CD4-positive, alpha-beta T cell (primary cell): ENCODE data around the gene RBM19. TPM values are rescaled to one million over a fixed set of nuclear protein-coding genes. Genes with fewer than 3 reads are reported as not detected.

Source experiments
- ATAC-seq: fragments of 200-7000 bp; cut with Tn5 transposase; one replicate; pipeline ENCODE4 v1.10.0; 2022; ENCODE audit warnings: mild to moderate bottlenecking; ENCODE audit not compliant: poor library complexity
- CTCF ChIA-PET: fragments of 350-600 bp; sonication (Branson Sonifier 250); formaldehyde crosslinking; loops from one replicate; lab custom pipeline; 2021; ENCODE audit warnings: antibody characterized with exemption, inconsistent platforms; lab: Charles Lee
- POLR2A ChIA-PET: fragments of 350-600 bp; sonication (Branson Sonifier 250); formaldehyde crosslinking; loops from one replicate; lab custom pipeline; 2021; ENCODE audit warnings: antibody characterized with exemption, inconsistent platforms; lab: Charles Lee
- DNase-seq, 14 experiments: peaks; one replicate each; pipeline ENCODE4 v3.0.0-alpha.2; 2013 to 2020; ENCODE audit warnings: mixed read lengths in 2 of 14
- H3K27ac ChIP-seq, 2 donors: one replicate each; pipeline versions ENCODE4 v1.5.1 to v1.7.0; 2013; ENCODE audit warnings: low read length in 2 of 2, low read depth in 1 of 2, mild to moderate bottlenecking in 1 of 2
- H3K27me3 ChIP-seq, 2 experiments: 1 replicate in 1 of 2; 2 replicates in 1 of 2; pipeline versions ENCODE4 v1.6.1 to v1.7.0; 2013; ENCODE audit warnings: low read length in 2 of 2, control low read depth in 1 of 2, mild to moderate bottlenecking in 1 of 2, moderate library complexity in 1 of 2; ENCODE audit not compliant: insufficient read depth in 2 of 2, control insufficient read depth in 1 of 2
- H3K36me3 ChIP-seq: one replicate; pipeline ENCODE4 v1.6.1; 2013; ENCODE audit warnings: low read length, control low read depth; ENCODE audit not compliant: insufficient read depth
- H3K4me1 ChIP-seq: one replicate; pipeline ENCODE4 v1.6.1; 2013; ENCODE audit warnings: low read length, control low read depth; ENCODE audit not compliant: insufficient read depth
- H3K4me3 ChIP-seq: one replicate; pipeline ENCODE4 v1.5.1; 2013; ENCODE audit warnings: mild to moderate bottlenecking, low read length, moderate library complexity
- H3K9me3 ChIP-seq, 2 experiments: 1 replicate in 1 of 2; 2 replicates in 1 of 2; pipeline versions ENCODE4 v1.6.1 to v1.7.0; 2013; ENCODE audit warnings: low read length in 2 of 2, mild to moderate bottlenecking in 2 of 2, control low read depth in 1 of 2, moderate library complexity in 1 of 2; ENCODE audit not compliant: control insufficient read depth in 1 of 2, insufficient read depth in 1 of 2
- H3K27ac Mint-ChIP-seq: one replicate; pipeline ENCODE4 v1.8.0; 2020; ENCODE audit warnings: mixed read lengths
- H3K27me3 Mint-ChIP-seq: one replicate; pipeline ENCODE4 v1.8.0; 2021; ENCODE audit warnings: mixed read lengths
- H3K36me3 Mint-ChIP-seq: one replicate; pipeline ENCODE4 v1.8.0; 2021; ENCODE audit warnings: low read depth, mixed read lengths
- H3K4me1 Mint-ChIP-seq: one replicate; pipeline ENCODE4 v1.8.0; 2021; ENCODE audit warnings: low read depth, mixed read lengths
- H3K4me3 Mint-ChIP-seq: one replicate; pipeline ENCODE4 v1.8.0; 2020; ENCODE audit warnings: mild to moderate bottlenecking, mixed read lengths
- H3K9me3 Mint-ChIP-seq: one replicate; pipeline ENCODE4 v1.8.0; 2020; ENCODE audit warnings: mixed read lengths
- intact Hi-C, 2 experiments: fragments of 100-400 bp; cut with DNase I in 1 of 2; cut with micrococcal nuclease in 1 of 2; formaldehyde crosslinking; loops; one replicate each; pipeline versions ENCODE4 v1.15.1 to v1.9.0; 2023 to 2025; cut with DNase I, micrococcal nuclease
- total RNA-seq, 174 experiments: library from RNA in 2 of 174; stranded (reverse) in 2 of 174; gene quantifications; one replicate each; pipeline ENCODE4 v1.2.3 and lab custom pipeline; 2021 to 2026
- TF ChIP-seq, protein P1 (sequence below): fragments of 200-600 bp; IDR thresholded peaks from one replicate; pipeline ENCODE4 v1.8.0; 2022; ENCODE audit warnings: antibody characterized with exemption, mild to moderate bottlenecking

RBM19 gene
- total RNA-seq, 2 experiments from 2014 or later, result 57.1 to 58.5 TPM

DNA sequence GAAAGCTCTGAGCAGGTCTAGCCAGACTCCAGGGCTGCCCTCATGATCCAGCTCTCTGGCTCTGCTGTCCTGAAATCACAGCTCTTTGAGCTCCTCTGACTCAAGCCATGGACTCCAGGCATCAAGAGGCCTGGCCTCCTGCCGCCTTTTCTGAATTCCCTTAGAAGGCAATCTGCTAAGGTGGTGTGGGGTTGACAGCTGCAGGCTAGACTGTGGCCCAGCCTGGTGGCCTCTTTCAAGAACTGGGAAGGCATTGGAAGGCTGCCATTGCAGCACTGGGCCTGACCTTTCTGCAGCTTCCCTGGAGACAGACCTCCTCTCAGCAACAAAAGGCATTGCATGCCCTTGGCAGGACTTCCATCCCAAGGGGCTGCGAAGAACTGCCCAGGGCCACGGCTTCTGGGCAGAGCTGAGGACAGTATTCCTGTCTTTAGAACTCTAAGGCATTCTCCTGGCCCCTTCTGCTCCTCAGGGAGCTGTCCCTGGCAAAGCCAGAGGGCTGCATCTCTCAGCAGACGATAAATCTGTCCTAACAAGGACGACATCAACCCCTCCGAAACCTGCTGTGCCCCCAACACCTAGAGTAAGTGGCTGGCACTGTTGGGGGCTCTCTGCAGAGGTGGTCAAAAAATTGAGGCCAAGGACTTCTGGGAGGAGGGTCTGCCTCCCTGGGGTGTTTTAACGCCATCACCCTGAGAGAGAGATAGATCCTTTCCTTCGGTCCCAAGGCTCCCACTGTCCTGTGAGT, 115.6 kb downstream of the RBM19 start:
- H3K27me3 ChIP-seq, result no peaks in the 10 kb centered on the region
- H3K9me3 ChIP-seq, result no peaks in the 10 kb centered on the region
- no peaks in the 10 kb centered on the region for H3K4me1 ChIP-seq
- no peaks in the 10 kb centered on the region for H3K27me3 Mint-ChIP-seq
- H3K4me1 Mint-ChIP-seq, result no peaks in the 10 kb centered on the region
- H3K27ac ChIP-seq, result no peak overlapping the region
- H3K9me3 Mint-ChIP-seq, result no peaks in the 10 kb centered on the region
- no peak overlapping the region for H3K27ac Mint-ChIP-seq
- DNase-seq (no peak), ATAC-seq (no peak)
- H3K4me3 Mint-ChIP-seq, result no peak overlapping the region
- ChIA-PET CTCF (no interaction called here), POLR2A (no interaction called here)
- peaks cover 63% of the 10 kb centered on the region for H3K36me3 Mint-ChIP-seq
- intact Hi-C loops, result no loop called here
- H3K4me3 ChIP-seq, result no peak overlapping the region
- H3K36me3 ChIP-seq, result peaks cover 42% of the 10 kb centered on the region
- TF ChIP-seq, protein P1, sequence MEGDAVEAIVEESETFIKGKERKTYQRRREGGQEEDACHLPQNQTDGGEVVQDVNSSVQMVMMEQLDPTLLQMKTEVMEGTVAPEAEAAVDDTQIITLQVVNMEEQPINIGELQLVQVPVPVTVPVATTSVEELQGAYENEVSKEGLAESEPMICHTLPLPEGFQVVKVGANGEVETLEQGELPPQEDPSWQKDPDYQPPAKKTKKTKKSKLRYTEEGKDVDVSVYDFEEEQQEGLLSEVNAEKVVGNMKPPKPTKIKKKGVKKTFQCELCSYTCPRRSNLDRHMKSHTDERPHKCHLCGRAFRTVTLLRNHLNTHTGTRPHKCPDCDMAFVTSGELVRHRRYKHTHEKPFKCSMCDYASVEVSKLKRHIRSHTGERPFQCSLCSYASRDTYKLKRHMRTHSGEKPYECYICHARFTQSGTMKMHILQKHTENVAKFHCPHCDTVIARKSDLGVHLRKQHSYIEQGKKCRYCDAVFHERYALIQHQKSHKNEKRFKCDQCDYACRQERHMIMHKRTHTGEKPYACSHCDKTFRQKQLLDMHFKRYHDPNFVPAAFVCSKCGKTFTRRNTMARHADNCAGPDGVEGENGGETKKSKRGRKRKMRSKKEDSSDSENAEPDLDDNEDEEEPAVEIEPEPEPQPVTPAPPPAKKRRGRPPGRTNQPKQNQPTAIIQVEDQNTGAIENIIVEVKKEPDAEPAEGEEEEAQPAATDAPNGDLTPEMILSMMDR, result no peak

DNA sequence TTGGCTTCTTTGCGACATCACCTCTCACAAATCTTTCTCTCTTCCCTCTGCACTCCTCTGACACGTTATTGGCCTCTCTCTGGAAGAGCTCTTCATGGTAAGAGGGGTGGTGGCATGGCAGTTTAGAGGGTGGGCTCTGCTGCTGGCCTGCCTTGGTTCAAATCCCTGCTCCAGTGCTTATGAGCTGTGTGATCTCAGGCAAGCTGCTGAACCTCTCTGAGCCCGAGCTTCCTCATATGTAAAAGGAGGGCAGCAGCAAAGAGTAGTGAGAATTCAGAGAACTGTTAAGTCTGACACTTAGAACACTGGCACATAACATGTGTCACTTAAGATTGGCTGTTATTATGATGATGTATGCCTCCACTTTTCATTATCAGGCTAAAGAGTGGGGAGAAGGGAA, 118.3 kb downstream of the RBM19 start:
- ATAC-seq, result no peak

DNA sequence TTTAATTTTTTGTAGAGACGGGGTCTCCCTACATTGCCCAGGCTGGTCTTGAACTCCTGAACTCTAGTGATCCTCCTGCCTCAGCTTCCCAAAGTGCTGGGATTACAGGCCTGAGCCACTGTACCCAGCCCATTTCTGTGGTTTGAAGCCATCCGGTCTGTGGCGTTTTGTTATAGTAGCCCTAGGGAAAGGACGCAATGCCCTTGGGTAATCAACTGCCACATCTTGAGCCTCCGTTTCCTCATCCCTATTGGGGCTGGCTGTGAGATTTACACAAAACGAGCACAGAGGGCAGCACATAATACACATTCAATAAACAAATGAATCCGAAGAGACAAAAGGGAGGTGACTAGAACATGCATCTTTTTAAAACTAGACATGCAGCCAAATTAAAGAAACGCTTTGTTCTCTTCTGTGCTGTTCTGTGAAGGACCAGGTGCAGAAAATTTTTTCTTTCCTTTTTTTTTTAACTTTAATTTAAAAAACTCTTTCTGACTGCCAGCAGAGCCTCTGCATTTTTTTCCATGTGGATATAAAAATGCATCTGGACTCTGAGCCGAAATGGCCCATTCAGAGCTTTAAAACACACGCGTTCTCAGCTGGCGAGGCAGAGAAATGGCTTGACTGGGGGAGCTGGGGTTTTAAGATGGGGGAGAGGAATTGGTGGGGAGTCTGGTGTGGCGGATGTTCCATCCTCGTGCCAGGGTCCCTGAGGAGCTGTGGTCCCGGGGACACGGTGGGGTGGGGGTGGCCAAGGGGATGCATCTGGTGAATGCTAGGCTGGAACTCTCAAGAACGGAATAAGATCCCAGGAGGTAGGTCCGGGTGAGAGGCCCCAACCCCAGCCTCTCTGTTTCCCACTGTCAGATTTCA, 119.0 kb downstream of the RBM19 start:
- Mint-ChIP-seq H3K4me3 (no peak overlapping the region), H3K27ac (no peak overlapping the region), H3K4me1 (no peaks in the 10 kb centered on the region), H3K36me3 (peaks cover 64% of the 10 kb centered on the region), H3K27me3 (no peaks in the 10 kb centered on the region), H3K9me3 (no peaks in the 10 kb centered on the region)
- CTCF ChIA-PET, result no interaction called here
- Histone ChIP-seq H3K27ac (no peak overlapping the region), H3K9me3 (no peaks in the 10 kb centered on the region), H3K36me3 (peaks cover 42% of the 10 kb centered on the region), H3K4me1 (no peaks in the 10 kb centered on the region), H3K27me3 (no peaks in the 10 kb centered on the region), H3K4me3 (no peak overlapping the region)
- DNase-seq (no peak), ATAC-seq (no peak)
- intact Hi-C loops, result no loop called here
- TF ChIP-seq, protein P1, result no peak
- POLR2A ChIA-PET, result no interaction called here

More for the DNA sequence above, 118.3 kb downstream of the RBM19 start:
- no peaks in the 10 kb centered on the region for H3K9me3 ChIP-seq
- H3K4me1 ChIP-seq, result no peaks in the 10 kb centered on the region
- intact Hi-C loops, result no loop called here
- ChIA-PET CTCF (no interaction called here), POLR2A (no interaction called here)
- Mint-ChIP-seq H3K27ac (no peak overlapping the region), H3K27me3 (no peaks in the 10 kb centered on the region), H3K9me3 (no peaks in the 10 kb centered on the region), H3K36me3 (peaks cover 61% of the 10 kb centered on the region), H3K4me1 (no peaks in the 10 kb centered on the region), H3K4me3 (no peak overlapping the region)
- no peaks in the 10 kb centered on the region for H3K27me3 ChIP-seq
- TF ChIP-seq, protein P1, result no peak
- peaks cover 44% of the 10 kb centered on the region for H3K36me3 ChIP-seq
- H3K4me3 ChIP-seq, result no peak overlapping the region
- DNase-seq, result no peak
- H3K27ac ChIP-seq, result no peak overlapping the region
